HEK293T (cell line): Measurements from ENCODE around the gene SNCB.

Experiments used
- CTCF ChIA-PET: fragments of 350-600 bp; formaldehyde crosslinking; extraction: SDS; loops from one replicate; lab custom pipeline; 2021; ENCODE audit warnings: antibody characterized with exemption, inconsistent platforms; lab: Yijun Ruan, JAX
- POLR2A ChIA-PET: fragments of 350-600 bp; formaldehyde crosslinking; extraction: SDS; loops from one replicate; lab custom pipeline; 2020; ENCODE audit warnings: antibody characterized with exemption, inconsistent platforms; lab: Yijun Ruan, JAX
- DNase-seq: peaks from one replicate; pipeline ENCODE4 v3.0.0; 2012; ENCODE audit warnings: mixed read lengths; ENCODE audit errors: extremely low spot score
- ARNT ChIP-seq: fragments of 450-650 bp; IDR thresholded peaks from 2 replicates; pipeline ENCODE4 v1.6.1; 2017; ENCODE audit warnings: mild to moderate bottlenecking
- BHLHE40 ChIP-seq: fragments of 450-650 bp; IDR thresholded peaks from 2 replicates; pipeline ENCODE4 v1.6.1; 2016; ENCODE audit warnings: mild to moderate bottlenecking, moderate library complexity, borderline replicate concordance
- CTBP1 ChIP-seq: fragments of 450-650 bp; IDR thresholded peaks from 2 replicates; pipeline ENCODE4 v1.6.1; 2016; ENCODE audit warnings: borderline replicate concordance
- ELF4 ChIP-seq: fragments of 450-650 bp; IDR thresholded peaks from 2 replicates; pipeline ENCODE4 v1.6.1; 2017; ENCODE audit warnings: antibody characterized with exemption
- FOXA1 ChIP-seq: fragments of 450-650 bp; IDR thresholded peaks from 2 replicates; pipeline ENCODE4 v1.6.1; 2016; ENCODE audit warnings: mild to moderate bottlenecking
- FOXK2 ChIP-seq: fragments of 450-650 bp; IDR thresholded peaks from 2 replicates; pipeline ENCODE4 v1.6.1; 2016; ENCODE audit warnings: mild to moderate bottlenecking
- FOXM1 ChIP-seq: fragments of 450-650 bp; IDR thresholded peaks from 2 replicates; pipeline ENCODE4 v1.6.1; 2017; ENCODE audit warnings: mild to moderate bottlenecking, borderline replicate concordance
- HDGF ChIP-seq: fragments of 450-650 bp; IDR thresholded peaks from 2 replicates; pipeline ENCODE4 v1.6.1; 2017; ENCODE audit warnings: antibody characterized with exemption, borderline replicate concordance
- L3MBTL2 ChIP-seq: fragments of 450-650 bp; conservative IDR thresholded peaks from 2 replicates; pipeline ENCODE4 v1.6.1; 2016; ENCODE audit warnings: mild to moderate bottlenecking
- LEF1 ChIP-seq: fragments of 450-650 bp; IDR thresholded peaks from 2 replicates; pipeline ENCODE4 v1.6.1; 2017; ENCODE audit warnings: mild to moderate bottlenecking, borderline replicate concordance
- NFRKB ChIP-seq: fragments of 450-650 bp; IDR thresholded peaks from 2 replicates; pipeline ENCODE4 v1.6.1; 2016; ENCODE audit warnings: mild to moderate bottlenecking, moderate library complexity
- PKNOX1 ChIP-seq: fragments of 450-650 bp; IDR thresholded peaks from 2 replicates; pipeline ENCODE4 v1.6.1; 2016
- SP1 ChIP-seq: fragments of 450-650 bp; IDR thresholded peaks from 2 replicates; pipeline ENCODE4 v1.6.1; 2017
- SUZ12 ChIP-seq: fragments of 450-650 bp; IDR thresholded peaks from 2 replicates; pipeline ENCODE4 v1.6.1; 2016; ENCODE audit warnings: mild to moderate bottlenecking
- TARDBP ChIP-seq: fragments of 450-650 bp; IDR thresholded peaks from 2 replicates; pipeline ENCODE4 v1.6.1; 2016
- ZNF384 ChIP-seq: fragments of 450-650 bp; IDR thresholded peaks from 2 replicates; pipeline ENCODE4 v1.6.1; 2016

The SNCB gene

DNA sequence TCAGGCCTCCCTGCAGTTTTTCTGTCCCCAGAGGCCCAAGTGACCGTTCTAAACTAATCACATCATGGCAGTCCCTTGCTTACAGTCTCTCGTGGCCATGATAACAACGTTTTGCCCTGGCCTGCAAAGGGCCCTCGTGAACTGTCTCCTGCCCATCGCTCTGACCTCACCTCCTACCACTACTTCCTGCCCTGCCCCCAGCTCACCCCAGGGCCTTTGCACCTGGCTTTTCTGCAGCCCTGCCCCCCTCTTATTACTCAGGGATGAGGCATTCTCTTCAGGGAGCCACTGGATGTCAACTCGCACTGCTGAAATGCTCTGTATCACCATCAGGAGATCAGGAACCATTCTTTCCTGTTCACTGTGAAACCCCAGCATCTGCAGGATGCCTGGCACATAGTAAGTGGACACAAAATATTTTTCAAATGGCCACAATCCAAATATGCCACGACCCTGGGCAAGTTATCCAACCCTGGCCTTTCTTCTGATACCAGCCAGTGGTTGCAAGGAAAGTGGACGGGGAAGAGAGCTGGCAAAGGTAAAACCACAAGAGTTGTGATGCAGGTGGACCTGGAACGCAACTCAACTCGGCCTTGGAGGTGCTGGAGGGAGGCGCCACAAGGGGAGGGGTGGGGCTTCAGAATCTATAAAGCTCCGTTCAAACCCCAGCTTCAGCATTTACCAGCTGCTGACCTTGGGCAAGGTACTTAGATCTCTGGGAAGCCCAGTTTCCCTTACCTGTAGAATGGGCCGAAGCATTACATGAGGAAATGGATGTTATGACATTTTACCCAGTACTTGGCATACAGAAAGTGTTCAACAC, 1.7 kb downstream of the SNCB start:
- TF ChIP-seq BHLHE40 = no peak
- TF ChIP-seq ARNT = no peak
- no peak for TF ChIP-seq FOXM1
- no peak for TF ChIP-seq SP1
- no peak for TF ChIP-seq PKNOX1
- TF ChIP-seq HDGF = no peak
- no peak for TF ChIP-seq TARDBP
- no peak for TF ChIP-seq FOXA1
- TF ChIP-seq ZNF384 = no peak
- no peak for TF ChIP-seq LEF1
- TF ChIP-seq ELF4 = no peak
- CTCF ChIA-PET = no interaction called here
- POLR2A ChIA-PET = no interaction called here
- no peak for DNase-seq

- ChIA-PET POLR2A (no interaction called here), CTCF (no interaction called here)
- DNase-seq = no peak
- TF ChIP-seq FOXM1 = no peak
- no peak for TF ChIP-seq FOXA1
- no peak for TF ChIP-seq SUZ12
- TF ChIP-seq BHLHE40 = no peak
- TF ChIP-seq LEF1 = no peak
- TF ChIP-seq ZNF384 = no peak
- no peak for TF ChIP-seq L3MBTL2
- no peak for TF ChIP-seq SP1
- TF ChIP-seq CTBP1 = no peak
- TF ChIP-seq PKNOX1 = no peak
- TF ChIP-seq TARDBP = no peak
- no peak for TF ChIP-seq ELF4
- TF ChIP-seq ARNT = no peak
- TF ChIP-seq HDGF = no peak
- no peak for TF ChIP-seq NFRKB
- no peak for TF ChIP-seq FOXK2
Measured at GRCh38 chr5:176627582-176627981, 2.8 kb downstream of the SNCB start.

- POLR2A ChIA-PET = interaction anchor here (1.5 kb wide), 1 partner anchor 20 kb away, joined by 3 read pairs; the partner anchor contains the start of gene TSPAN17
- TF ChIP-seq LEF1 (no peak), SUZ12 (no peak), PKNOX1 (no peak), FOXK2 (no peak), TARDBP (no peak), BHLHE40 (no peak), CTBP1 (no peak), SP1 (no peak)
- CTCF ChIA-PET = no interaction called here
- DNase-seq = no peak
Measured at GRCh38 chr5:176626876-176627236, 3.5 kb downstream of the SNCB start.

- no peak for DNase-seq
- ChIA-PET POLR2A (interaction anchor here (1.5 kb wide), 1 partner anchor 21 kb away, joined by 3 read pairs; the partner anchor contains the start of gene TSPAN17), CTCF (no interaction called here)
- TF ChIP-seq FOXA1 = no peak
- TF ChIP-seq L3MBTL2 = no peak
- no peak for TF ChIP-seq ELF4
- no peak for TF ChIP-seq SP1
- no peak for TF ChIP-seq FOXM1
- TF ChIP-seq FOXK2 = no peak
- no peak for TF ChIP-seq LEF1
- TF ChIP-seq ARNT = no peak
- no peak for TF ChIP-seq NFRKB
- TF ChIP-seq CTBP1 = no peak
- no peak for TF ChIP-seq BHLHE40
- no peak for TF ChIP-seq PKNOX1
- no peak for TF ChIP-seq SUZ12
- TF ChIP-seq ZNF384 = no peak
Measured at GRCh38 chr5:176625966-176626875, 4.1 kb downstream of the SNCB start.

- TF ChIP-seq FOXA1 (no peak), L3MBTL2 (no peak), TARDBP (no peak), SUZ12 (no peak), FOXM1 (no peak), PKNOX1 (no peak), SP1 (no peak), ARNT (no peak), CTBP1 (no peak), LEF1 (no peak), NFRKB (no peak), BHLHE40 (no peak), FOXK2 (no peak), ELF4 (no peak), HDGF (no peak), ZNF384 (no peak)
- CTCF ChIA-PET = interaction anchor here (0.6 kb wide), 1 partner anchor 15 kb away, joined by 3 read pairs; no protein-coding TSS in a partner anchor
- POLR2A ChIA-PET = interaction anchor here (1.5 kb wide), 1 partner anchor 22 kb away, joined by 3 read pairs; the partner anchor contains the start of gene TSPAN17
- no peak for DNase-seq
Measured at GRCh38 chr5:176625512-176625911, 4.8 kb downstream of the SNCB start.
